ENCODE measurements around the gene MSMO1.
"Not testable (repeated sequence)": the region's sequence is repeated elsewhere in the genome, so short reads cannot be mapped to it uniquely, and the experiment has no call there.

The MSMO1 gene

GRCh38 chr4:165327211-165328100 is at the start of gene MSMO1:
Gene MSMO1, plus strand, starts transcription at chr4:165327669. Its CDS starts 5,702 bp downstream, at chr4:165333371.
- peak; percentile 98 for DNase-seq

- not testable (repeated sequence) for DNase-seq
Observed at GRCh38 chr4:165279531-165279930, 47.9 kb upstream of the MSMO1 start.

GRCh38 chr4:165284697-165285096 is 42.8 kb upstream of the MSMO1 start:
- not testable (repeated sequence) for DNase-seq

- not testable (repeated sequence) for DNase-seq
Observed at GRCh38 chr4:165286619-165287340, 40.7 kb upstream of the MSMO1 start.

GRCh38 chr4:165288226-165288625 is 39.2 kb upstream of the MSMO1 start:
- DNase-seq = no peak

GRCh38 chr4:165288639-165289422 is 38.6 kb upstream of the MSMO1 start:
- DNase-seq = no peak

GRCh38 chr4:165289423-165289785 is 38.1 kb upstream of the MSMO1 start:
- no peak for DNase-seq

- no peak for DNase-seq
Observed at GRCh38 chr4:165293061-165293460, 34.4 kb upstream of the MSMO1 start.

- no peak for DNase-seq
Observed at GRCh38 chr4:165293927-165294649, 33.4 kb upstream of the MSMO1 start.

GRCh38 chr4:165294907-165295306 is 32.6 kb upstream of the MSMO1 start:
- DNase-seq = peak; percentile 16

GRCh38 chr4:165297626-165298025 is 29.8 kb upstream of the MSMO1 start:
- DNase-seq = no peak

- no peak for DNase-seq
Observed at GRCh38 chr4:165299399-165300060, 27.9 kb upstream of the MSMO1 start.

- peak; percentile 16 for DNase-seq
Observed at GRCh38 chr4:165301833-165302232, 25.6 kb upstream of the MSMO1 start.

- DNase-seq = no peak
Observed at GRCh38 chr4:165302658-165303057, 24.8 kb upstream of the MSMO1 start.

- DNase-seq = no peak
Observed at GRCh38 chr4:165308166-165308565, 19.3 kb upstream of the MSMO1 start.

GRCh38 chr4:165308606-165309005 is 18.9 kb upstream of the MSMO1 start:
- DNase-seq = no peak

- no peak for DNase-seq
Observed at GRCh38 chr4:165309456-165309855, 18.0 kb upstream of the MSMO1 start.

GRCh38 chr4:165312506-165312905 is 15.0 kb upstream of the MSMO1 start:
- DNase-seq = no peak

- DNase-seq = no peak
Observed at GRCh38 chr4:165319030-165319429, 8.4 kb upstream of the MSMO1 start.

GRCh38 chr4:165319509-165319908 is 8.0 kb upstream of the MSMO1 start:
- no peak for DNase-seq

GRCh38 chr4:165324236-165324917 is 3.1 kb upstream of the MSMO1 start:
- DNase-seq = no peak
